Esophagus muscularis mucosa (tissue), 4 donors: Measurements from ENCODE around the gene FRG2B. TPM values are rescaled to one million over a fixed set of nuclear protein-coding genes. Genes with fewer than 3 reads are reported as not detected.
A peak's percentile ranks its signal among the peaks of the same experiment; 100 is the strongest.
"Not testable (repeated sequence)": the region's sequence is repeated elsewhere in the genome, so short reads cannot be mapped to it uniquely, and the experiment has no call there.

Source experiments
- DNase-seq: peaks from one replicate; pipeline ENCODE4 v3.0.0-alpha.2; 2017; ENCODE audit errors: extremely low spot score
- H3K27ac ChIP-seq, 4 donors: fragments of 200-600 bp; sonication (generic); replicated peaks in 1 of 4; 1 replicate in 3 of 4; 2 replicates in 1 of 4; pipeline ENCODE4 v1.5.1; 2016 to 2019; ENCODE audit warnings: mild to moderate bottlenecking in 1 of 4
- H3K27me3 ChIP-seq, 4 donors: fragments of 200-600 bp; sonication (generic); one replicate each; pipeline versions ENCODE4 v1.5.1 to v1.6.0; 2016 to 2019
- H3K36me3 ChIP-seq, 4 donors: fragments of 200-600 bp; sonication (generic); one replicate each; pipeline ENCODE4 v1.5.1; 2016 to 2019
- H3K4me1 ChIP-seq, 4 donors: fragments of 200-600 bp; sonication (generic); one replicate each; pipeline ENCODE4 v1.5.1; 2016 to 2019
- H3K4me3 ChIP-seq, 4 donors: fragments of 200-600 bp; sonication (generic); 1 replicate in 2 of 4; 2 replicates in 2 of 4; pipeline ENCODE4 v1.5.1; 2016 to 2019; ENCODE audit warnings: mild to moderate bottlenecking in 4 of 4, moderate library complexity in 1 of 4
- H3K9me3 ChIP-seq, 4 donors: fragments of 200-600 bp; sonication (generic); 1 replicate in 3 of 4; 2 replicates in 1 of 4; pipeline ENCODE4 v1.5.1; 2016 to 2019
- EP300 ChIP-seq: sonication (generic); formaldehyde crosslinking; IDR thresholded peaks from one replicate; pipeline ENCODE4 v1.6.1; 2017; ENCODE audit warnings: antibody characterized with exemption
- POLR2A ChIP-seq: fragments of 450-650 bp; IDR thresholded peaks from one replicate; pipeline ENCODE4 v1.6.1; 2017; ENCODE audit warnings: antibody characterized with exemption, moderate library complexity, mild to moderate bottlenecking, low read depth
- POLR2AphosphoS5 ChIP-seq, 2 donors: sonication (generic); formaldehyde crosslinking; IDR thresholded peaks; one replicate each; pipeline ENCODE4 v1.6.1; 2017; ENCODE audit warnings: antibody characterized with exemption in 2 of 2
- WGBS: methylation state at CpG from one replicate; pipeline ENCODE4 v1.1.5; 2018; 5-methylcytosine and 5-hydroxymethylcytosine counted together
- intact Hi-C: fragments of 100-400 bp; cut with DNase I; formaldehyde crosslinking; loops from one replicate; pipeline ENCODE4 v1.15.1; 2023
- total RNA-seq, 4 donors: library from RNA; depleted of rRNA; stranded (reverse); fragments of >200 nt; gene quantifications; one replicate each; pipeline versions ENCODE4 v1.1.0 to v1.2.1, GENCODE V29; 2016
- TF ChIP-seq, protein P1 (sequence below), 3 experiments: fragments of 200-600 bp in 2 of 3; fragments of 450-650 bp in 1 of 3; sonication (generic) in 2 of 3; IDR thresholded peaks; one replicate each; pipeline ENCODE4 v1.5.1; 2017 to 2019; ENCODE audit warnings: antibody characterized with exemption in 3 of 3, mild to moderate bottlenecking in 2 of 3, moderate library complexity in 1 of 3

FRG2B gene
- total RNA-seq, 4 donors from 2014 or later: not detected

DNA sequence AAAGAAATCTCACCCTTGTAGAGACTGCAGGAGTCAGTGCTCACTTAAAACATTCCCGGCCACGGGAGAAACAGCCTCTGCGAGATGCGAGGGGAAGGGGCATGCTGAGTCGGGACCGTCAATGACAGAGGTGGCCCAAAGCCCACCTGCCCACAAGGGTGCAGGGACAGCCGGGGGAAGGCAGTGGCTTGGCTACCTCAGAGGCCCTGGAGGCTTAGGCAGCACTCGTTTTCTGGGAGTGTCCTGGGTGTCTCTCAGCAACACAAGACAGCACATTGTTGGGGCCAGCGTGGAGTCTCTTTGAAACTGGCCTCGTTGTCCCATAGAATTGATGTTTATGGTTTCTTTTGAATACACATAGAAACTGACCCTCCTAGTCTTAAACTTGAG, 35.6 kb downstream of the FRG2B start:
- WGBS: 74% methylated on average over 8 of the region's 10 CpGs

DNA sequence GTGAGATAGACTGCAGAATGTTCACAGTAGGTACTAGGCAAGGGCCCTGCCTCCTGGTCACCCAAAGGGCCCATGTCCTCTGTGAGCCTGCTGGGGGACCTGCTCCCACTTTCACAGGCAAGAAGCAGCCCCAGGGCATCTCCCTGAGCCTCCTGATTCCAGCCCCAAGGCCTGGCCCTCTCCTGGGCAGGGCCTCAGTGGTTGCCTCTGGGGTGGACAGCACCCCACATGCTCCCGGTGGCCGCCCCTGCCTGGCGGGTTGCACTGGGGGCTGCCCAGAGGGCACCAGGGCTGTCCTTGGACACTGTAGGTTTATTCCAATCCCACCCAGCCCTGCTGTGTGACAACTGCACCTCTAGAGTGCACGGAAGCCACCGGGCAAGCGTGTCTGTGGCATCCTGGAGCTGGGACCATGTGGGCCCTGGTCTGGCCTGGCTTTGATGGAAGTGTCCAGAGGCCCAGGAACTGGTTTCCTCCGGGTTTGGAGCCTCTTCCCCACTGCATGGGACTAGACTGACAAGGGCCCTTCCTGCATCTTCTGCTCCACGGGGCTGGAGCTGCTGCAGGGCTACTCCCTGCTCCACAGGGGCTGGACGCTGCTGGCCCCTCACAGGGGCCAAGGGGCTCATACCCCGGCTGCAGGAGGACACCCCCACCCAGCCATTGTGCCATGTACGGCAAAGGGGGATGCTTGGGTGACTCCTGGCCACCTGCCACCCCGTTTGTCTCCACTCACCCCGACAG, 36.2 kb downstream of the FRG2B start:
- no peak overlapping the region for H3K27ac ChIP-seq
- H3K4me3 ChIP-seq: no peak overlapping the region
- H3K4me1 ChIP-seq: no peaks in the 10 kb centered on the region
- peaks cover 0 to under 1% (median 0%) of the 10 kb centered on the region in 4 donors for H3K9me3 ChIP-seq
- DNase-seq: peak; percentile 68
- 71% methylated on average over 6 of the region's 13 CpGs for WGBS
- intact Hi-C loops: no loop called here
- peaks cover 0 to 48% (median 0%) of the 10 kb centered on the region in 4 donors for H3K27me3 ChIP-seq
- no peaks in the 10 kb centered on the region for H3K36me3 ChIP-seq
- TF ChIP-seq EP300 (no peak), POLR2A (no peak), POLR2AphosphoS5 (IDR thresholded peaks at IDR 0.05) (no peak)
- TF ChIP-seq, protein P1, sequence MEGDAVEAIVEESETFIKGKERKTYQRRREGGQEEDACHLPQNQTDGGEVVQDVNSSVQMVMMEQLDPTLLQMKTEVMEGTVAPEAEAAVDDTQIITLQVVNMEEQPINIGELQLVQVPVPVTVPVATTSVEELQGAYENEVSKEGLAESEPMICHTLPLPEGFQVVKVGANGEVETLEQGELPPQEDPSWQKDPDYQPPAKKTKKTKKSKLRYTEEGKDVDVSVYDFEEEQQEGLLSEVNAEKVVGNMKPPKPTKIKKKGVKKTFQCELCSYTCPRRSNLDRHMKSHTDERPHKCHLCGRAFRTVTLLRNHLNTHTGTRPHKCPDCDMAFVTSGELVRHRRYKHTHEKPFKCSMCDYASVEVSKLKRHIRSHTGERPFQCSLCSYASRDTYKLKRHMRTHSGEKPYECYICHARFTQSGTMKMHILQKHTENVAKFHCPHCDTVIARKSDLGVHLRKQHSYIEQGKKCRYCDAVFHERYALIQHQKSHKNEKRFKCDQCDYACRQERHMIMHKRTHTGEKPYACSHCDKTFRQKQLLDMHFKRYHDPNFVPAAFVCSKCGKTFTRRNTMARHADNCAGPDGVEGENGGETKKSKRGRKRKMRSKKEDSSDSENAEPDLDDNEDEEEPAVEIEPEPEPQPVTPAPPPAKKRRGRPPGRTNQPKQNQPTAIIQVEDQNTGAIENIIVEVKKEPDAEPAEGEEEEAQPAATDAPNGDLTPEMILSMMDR (IDR thresholded peaks at IDR 0.05): no peak

More for the DNA sequence above, 35.6 kb downstream of the FRG2B start:
- H3K27ac ChIP-seq: no peak overlapping the region
- peaks cover 0 to 48% (median 0%) of the 10 kb centered on the region in 4 donors for H3K27me3 ChIP-seq
- no peaks in the 10 kb centered on the region for H3K36me3 ChIP-seq
- TF ChIP-seq EP300: no peak
- TF ChIP-seq, protein P1 (IDR thresholded peaks at IDR 0.05): no peak
- TF ChIP-seq POLR2A: no peak
- no peak for TF ChIP-seq POLR2AphosphoS5 (IDR thresholded peaks at IDR 0.05)
- no peaks in the 10 kb centered on the region for H3K4me1 ChIP-seq
- no peak overlapping the region for H3K4me3 ChIP-seq
- H3K9me3 ChIP-seq: no peaks in the 10 kb centered on the region
- DNase-seq: peak; percentile 53
- intact Hi-C loops: no loop called here

DNA sequence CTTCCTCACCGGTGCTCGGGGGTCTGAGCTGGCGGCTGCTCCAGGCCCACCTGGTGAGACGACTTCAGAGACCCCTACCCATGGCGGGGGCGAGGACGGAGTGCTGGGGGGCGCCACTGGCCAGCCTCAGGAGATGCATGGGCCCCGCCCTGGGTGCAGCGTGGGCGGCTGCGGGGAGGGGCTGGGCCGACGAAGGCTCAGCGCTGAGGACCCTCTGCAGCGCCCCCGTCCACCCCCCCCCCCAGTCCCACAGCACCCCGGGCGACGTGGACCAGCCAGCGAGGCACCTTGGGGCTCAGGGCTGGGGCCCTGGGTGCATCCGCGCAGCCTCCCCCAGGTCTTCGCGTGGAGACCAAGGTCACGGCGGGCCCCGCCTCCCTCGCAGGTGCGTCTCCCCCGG, 49.6 kb downstream of the FRG2B start:
- peaks cover 0 to 13% (median 0%) of the 10 kb centered on the region in 4 donors for H3K27me3 ChIP-seq
- WGBS: no CpG with 5 or more reads among the region's 31 CpGs
- DNase-seq, H3K27ac ChIP-seq, H3K4me1 ChIP-seq, H3K36me3 ChIP-seq, H3K4me3 ChIP-seq, intact Hi-C loops: not testable (repeated sequence)
- peaks cover 0 to 28% (median 17%) of the 10 kb centered on the region in 4 donors for H3K9me3 ChIP-seq

Other genes with a start within 250 kb of the FRG2B start
- 10 to 100 TPM; 10.1 to 15.0 (median 14.3) TPM for gene PAOX, start 247.5 kb downstream of the FRG2B start, total RNA-seq
- gene MTG1, start 232.6 kb downstream of the FRG2B start, total RNA-seq: 10 to 100 TPM; 12.6 to 23.6 (median 15.9) TPM
- under 1 TPM in 2 of 4 donors, not detected in 2; 0.34 to 0.71 TPM for gene SPRN, start 202.2 kb downstream of the FRG2B start, total RNA-seq
- gene SCART1, start 172.8 kb downstream of the FRG2B start, total RNA-seq: 1 to 10 TPM in 3 of 4 donors, under 1 TPM in 1; 0.65 to 1.7 (median 1.4) TPM
- under 1 TPM; 0.83 to 0.98 (median 0.87) TPM for gene CYP2E1, start 99.4 kb downstream of the FRG2B start, total RNA-seq
- gene SYCE1, start 61.2 kb downstream of the FRG2B start, total RNA-seq: 1 to 10 TPM in 1 of 4 donors, under 1 TPM in 1, not detected in 2; 0.50 to 10.0 TPM